HT-29 (cell line): Measurements from ENCODE around the gene MGST1. TPM values are rescaled to one million over a fixed set of nuclear protein-coding genes. Genes with fewer than 3 reads are reported as not detected.
A peak's percentile ranks its signal among the peaks of the same experiment; 100 is the strongest.
"Not testable (repeated sequence)": the region's sequence is repeated elsewhere in the genome, so short reads cannot be mapped to it uniquely, and the experiment has no call there.

Experiments used
- DNase-seq: peaks from one replicate; pipeline ENCODE4 v3.0.0-alpha.2; 2015; ENCODE audit warnings: low spot score
- total RNA-seq: library from RNA; depleted of rRNA; stranded (reverse); fragments of >200 nt; shearing (Covaris generic); gene quantifications from 2 replicates; pipeline ENCODE4 v1.2.3, GENCODE V29; 2014

MGST1 gene
- total RNA-seq, 1 experiment from 2014 or later, result 49.4 TPM

DNA sequence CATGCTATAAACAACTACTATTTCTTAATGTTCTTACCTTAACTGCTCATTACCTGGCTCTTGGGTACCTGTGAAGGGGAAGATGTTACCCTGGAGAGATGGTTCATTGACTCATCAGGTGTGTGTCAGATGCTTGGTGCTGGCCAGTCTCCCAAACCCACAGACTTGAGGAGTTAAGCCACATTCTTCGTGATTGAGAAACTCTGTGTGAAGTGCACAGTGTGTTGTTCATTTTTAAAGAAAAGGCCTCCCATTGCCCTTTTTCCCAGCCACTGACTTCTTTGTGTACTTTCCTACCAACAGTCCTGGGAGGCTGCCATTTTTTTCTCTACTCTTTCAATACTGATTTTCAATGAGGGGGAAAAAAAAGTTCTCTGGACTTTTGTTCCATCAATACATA lies 3.2 kb downstream of the MGST1 start:
- DNase-seq, result peak; percentile 51

DNA sequence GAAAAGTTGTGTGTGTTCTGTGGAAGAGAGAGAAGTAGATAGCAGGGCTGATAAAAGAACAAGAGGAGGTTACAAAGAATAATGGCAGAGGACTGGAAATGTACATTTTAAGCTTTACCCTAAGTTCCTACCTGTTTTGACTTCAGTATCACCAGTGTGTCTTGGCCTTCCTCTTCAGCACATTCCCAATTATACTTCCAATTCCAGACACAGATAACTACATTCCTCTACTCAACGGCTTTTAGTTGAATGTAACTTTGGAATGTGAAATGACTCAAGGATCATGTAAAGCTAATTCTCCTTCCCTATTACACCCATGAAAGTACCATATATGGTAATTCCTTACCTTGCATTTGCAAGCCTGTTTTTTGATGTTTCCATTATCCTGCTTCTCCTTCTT lies 5.0 kb downstream of the MGST1 start:
- no peak for DNase-seq

DNA sequence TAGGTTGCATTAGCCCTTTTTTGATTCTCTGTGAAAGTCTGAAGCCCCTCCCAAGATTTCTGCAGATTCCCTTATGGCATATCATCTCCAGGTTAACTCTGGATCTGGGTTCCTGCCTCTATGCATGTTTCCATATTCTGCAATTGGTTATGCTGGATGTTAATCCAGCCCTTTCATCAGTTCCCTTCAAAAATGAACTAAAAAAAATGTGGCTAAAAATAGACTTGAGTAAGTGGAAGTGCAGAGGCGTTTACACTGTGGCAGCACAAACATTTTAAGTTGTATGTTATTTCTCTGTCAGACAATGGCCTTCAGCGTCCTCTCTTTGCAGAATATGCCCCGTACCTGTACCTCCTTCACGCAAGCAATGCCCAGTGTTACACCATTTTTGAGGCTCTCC lies 11.4 kb downstream of the MGST1 start:
- DNase-seq, result no peak

- peak; percentile 87 for DNase-seq
Measured at GRCh38 chr12:16359512-16360491, 12.4 kb downstream of the MGST1 start.

DNA sequence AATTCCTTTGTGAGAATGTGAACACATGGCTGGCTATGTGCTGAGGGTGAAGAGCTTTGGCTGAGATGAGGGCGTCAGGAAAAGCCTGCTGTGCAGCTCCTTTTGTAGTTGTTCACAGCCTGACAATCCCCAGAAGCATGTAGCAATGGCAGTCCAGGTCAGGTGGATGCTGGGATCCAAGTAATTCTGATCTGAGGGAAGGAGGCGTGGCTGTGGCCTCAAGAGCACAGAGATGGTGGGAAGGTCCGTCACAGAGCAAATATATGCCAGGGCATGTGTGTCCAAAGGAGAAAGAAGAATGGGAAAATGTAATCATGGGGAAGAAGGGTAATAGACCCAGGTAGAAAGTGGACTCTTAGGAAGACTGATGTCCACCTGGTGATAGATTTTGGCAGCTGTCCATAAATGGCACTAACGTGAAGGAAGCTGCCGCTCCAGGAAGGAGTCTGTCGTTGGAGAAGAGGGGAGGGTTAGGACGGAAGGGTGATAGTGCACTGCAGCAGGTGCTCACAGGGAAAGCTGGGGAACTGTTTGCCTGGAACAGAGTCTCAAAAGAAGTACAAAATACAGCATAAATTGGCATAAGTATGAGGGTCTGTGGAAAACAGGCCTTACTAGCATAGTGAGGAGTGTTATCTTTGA lies 13.8 kb downstream of the MGST1 start:
- no peak for DNase-seq

- no peak for DNase-seq
Measured at GRCh38 chr12:16362550-16362949, 15.1 kb downstream of the MGST1 start.

DNA sequence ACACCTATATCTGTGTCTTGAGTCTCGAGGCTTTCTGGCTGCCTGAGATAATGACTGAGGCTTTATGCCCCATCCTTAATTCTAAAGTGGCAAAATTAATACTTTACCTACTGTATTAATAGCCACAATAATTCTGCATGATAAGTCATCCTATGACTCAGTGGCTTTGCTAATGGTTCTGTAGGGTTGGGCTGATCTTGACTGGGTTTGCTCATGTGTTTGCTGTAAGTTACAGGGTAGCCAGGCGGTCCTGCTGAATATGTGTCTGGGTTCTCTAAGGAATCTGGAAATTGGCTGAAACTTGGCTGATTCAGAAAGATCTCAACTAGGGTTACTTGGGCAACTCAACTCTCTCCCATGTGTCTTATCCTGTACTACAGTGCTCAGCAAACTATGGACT lies 21.7 kb downstream of the MGST1 start:
- no peak for DNase-seq

GRCh38 chr12:16370096-16370495 lies 22.7 kb downstream of the MGST1 start:
- DNase-seq, result no peak

DNA sequence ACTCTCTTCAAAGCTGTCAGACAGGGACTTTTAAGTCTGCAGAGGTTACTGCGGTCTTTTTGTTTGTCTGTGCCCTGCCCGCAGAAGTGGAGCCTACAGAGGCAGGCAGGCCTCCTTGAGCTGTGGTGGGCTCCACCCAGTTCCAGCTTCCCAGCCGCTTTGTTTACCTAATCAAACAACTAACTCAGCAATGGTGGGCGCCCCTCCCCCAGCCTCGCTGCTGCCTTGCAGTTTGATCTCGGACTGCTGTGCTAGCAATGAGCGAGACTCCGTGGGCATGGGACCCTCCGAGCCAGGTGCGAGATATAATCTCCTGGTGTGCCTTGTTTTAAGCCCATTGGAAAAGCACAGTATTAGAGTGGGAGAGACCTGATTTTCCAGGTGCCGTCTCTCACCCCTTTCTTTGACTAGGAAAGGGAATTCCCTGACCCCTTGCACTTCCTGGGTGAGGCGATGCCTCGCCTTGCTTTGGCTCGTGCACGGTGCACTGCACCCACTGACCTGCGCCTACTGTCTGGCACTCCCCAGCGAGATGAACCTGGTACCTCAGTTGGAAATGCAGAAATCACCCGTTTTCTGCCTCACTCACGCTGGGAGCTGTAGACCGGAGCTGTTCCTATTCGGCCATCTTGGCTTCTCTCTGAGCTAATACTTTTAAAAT lies 35.3 kb downstream of the MGST1 start:
- DNase-seq, result peak; percentile 62

- DNase-seq, result no peak
Measured at GRCh38 chr12:16384732-16385131, 37.3 kb downstream of the MGST1 start.

DNA sequence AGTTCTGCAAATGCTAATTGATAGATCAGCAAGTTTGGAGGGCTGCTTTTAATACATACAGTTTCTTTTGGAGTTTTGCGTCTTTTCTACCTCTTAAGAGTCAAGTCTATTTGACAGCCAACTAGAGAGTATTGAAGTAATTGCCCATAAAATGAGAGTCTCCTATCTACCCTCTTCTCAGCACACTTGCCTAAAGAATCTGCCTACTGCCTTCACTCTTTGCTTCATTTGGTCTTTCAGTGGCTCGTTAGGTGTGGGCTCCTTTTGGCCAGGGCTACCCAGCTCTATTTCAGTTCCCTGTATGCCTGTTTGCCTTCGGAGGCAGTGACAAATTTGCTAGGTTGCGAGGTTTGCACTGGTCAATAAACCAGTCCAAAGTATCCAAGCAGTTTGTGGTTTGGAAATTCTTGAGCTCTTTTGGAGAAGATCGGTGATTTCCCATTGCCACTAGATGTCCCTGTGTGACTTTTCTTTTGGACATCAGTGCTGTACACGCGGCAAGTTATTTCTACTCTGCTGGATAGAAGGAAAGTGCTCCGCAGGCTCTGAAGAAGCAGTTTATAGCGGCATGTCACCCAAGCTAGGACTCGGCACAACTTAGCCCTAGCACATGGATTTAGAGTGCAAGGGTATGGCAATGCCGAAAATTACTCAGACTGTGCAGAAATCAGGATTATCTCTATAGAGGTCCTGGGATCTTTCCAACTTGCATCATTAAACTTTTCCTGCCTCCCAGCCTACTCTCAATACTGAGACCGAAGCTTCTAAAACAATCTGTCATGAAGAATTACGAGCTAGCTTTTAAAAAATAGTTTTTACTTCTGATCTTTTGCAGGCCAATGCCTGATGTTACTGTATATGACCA lies 38.6 kb downstream of the MGST1 start:
- peak; percentile 82 for DNase-seq

DNA sequence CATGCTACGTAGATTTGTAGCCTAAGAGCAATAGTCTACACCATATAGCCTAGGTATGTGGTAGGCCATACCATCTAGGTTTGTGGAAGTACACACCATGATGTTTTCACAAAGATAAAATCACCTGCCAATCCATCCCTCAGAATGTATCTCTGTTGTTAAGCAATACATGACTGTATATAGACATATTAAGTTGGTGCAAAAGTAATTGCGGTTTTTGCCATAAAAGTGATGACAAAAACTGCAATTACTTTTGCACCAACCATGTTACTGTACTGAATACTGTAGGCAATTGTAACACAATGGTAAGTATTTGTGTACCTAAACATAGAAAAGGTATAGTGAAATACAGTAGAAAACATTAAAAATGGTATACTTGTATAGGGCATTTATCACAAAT lies 40.5 kb downstream of the MGST1 start:
- no peak for DNase-seq

- DNase-seq, result no peak
Measured at GRCh38 chr12:16389594-16389993, 42.1 kb downstream of the MGST1 start.

DNA sequence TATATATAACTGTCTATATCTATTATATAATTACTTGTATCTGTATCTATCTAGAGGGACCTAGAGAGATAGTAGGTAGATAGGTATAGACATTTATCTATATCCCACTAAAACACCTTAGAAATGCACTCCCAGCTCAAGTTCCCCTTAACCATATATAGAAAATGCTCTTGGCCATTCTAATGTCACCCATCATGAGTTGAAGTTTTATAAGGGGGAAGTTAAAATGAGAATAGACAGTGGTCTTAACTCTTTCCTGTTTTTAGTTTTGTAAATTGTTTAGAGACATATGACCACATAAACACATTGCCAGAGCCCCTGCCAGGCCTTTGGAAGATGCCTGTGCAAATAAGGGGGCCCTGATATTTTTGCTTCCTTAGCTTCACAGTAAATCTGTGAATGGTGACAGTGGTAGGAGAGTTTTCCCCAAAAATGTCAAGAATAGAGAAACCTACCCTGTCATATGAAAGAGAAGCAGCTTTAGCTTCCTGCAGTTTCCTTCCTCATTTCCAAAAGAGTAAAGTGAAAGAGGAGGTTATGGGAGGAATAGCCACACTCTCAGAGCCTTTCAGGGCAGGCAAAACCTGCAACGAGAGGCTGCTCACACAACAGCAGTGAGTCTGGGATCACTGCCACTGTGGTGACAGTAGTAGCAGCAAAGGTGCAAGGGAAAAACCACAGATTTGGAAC lies 45.5 kb downstream of the MGST1 start:
- DNase-seq, result no peak

DNA sequence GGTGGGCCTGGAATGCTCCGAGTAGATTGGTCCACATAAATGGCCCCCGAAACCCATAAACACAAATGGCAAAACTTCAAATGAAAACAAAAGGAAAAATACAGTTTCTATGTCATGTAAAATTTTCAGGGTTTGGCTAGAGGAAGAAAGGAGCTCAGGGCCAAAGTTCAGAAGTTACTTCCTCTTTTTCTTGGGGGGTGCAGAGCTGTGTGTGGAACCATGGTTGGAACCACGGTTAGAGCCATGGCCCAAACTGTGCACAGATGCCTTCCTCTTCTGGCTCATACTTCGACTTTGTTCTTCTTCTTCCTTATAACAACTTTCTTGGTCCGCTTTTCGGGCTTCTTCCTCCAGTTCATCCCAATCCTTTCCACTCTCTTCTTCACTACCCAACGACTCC lies 51.7 kb downstream of the MGST1 start:
- no peak for DNase-seq

- DNase-seq, result not testable (repeated sequence)
Measured at GRCh38 chr12:16401835-16402234, 54.4 kb downstream of the MGST1 start.

GRCh38 chr12:16407346-16407745 lies 59.9 kb downstream of the MGST1 start:
- DNase-seq, result no peak
